Measurements from ENCODE around the gene SPECC1.
A peak's percentile ranks its signal among the peaks of the same experiment; 100 is the strongest.
"Not testable (repeated sequence)": the region's sequence is repeated elsewhere in the genome, so short reads cannot be mapped to it uniquely, and the experiment has no call there.

The SPECC1 gene

GRCh38 chr17:20236578-20237227 is 227.5 kb downstream of the SPECC1 start:
- DNase-seq (ENCODE audit: low spot score) = peak; percentile 43

GRCh38 chr17:20239776-20240175 is 230.6 kb downstream of the SPECC1 start:
- not testable (repeated sequence) for DNase-seq (ENCODE audit: low spot score)

GRCh38 chr17:20241855-20242254 is 232.7 kb downstream of the SPECC1 start:
- DNase-seq (ENCODE audit: low spot score) = no peak

- no peak for DNase-seq (ENCODE audit: low spot score)
Observed at GRCh38 chr17:20242271-20242670, 233.1 kb downstream of the SPECC1 start.

- DNase-seq (ENCODE audit: low spot score) = no peak
Observed at GRCh38 chr17:20243524-20243923, 234.4 kb downstream of the SPECC1 start.

GRCh38 chr17:20244671-20245070 is 235.5 kb downstream of the SPECC1 start:
- no peak for DNase-seq (ENCODE audit: low spot score)

- DNase-seq (ENCODE audit: low spot score) = no peak
Observed at GRCh38 chr17:20246692-20247091, 237.5 kb downstream of the SPECC1 start.

DNA sequence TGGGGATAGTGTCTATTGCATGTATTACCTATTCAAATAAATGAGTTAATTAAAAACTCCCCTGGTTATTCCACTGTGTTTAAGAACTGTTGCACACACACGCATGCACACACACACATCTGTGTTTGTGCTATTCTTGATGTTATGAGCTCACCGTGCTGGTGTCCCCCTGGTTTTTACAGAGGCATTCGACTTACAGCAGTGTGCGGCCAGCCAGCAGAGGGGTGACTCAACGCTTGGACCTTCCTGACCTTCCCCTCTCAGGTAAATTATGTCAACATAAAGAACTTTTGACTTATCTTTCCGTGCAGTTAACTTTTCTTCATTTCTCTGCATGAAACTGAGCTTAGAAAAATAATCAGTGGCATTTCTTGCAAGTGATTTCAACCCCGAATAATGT is 244.2 kb downstream of the SPECC1 start:
- no peak for DNase-seq (ENCODE audit: low spot score)

DNA sequence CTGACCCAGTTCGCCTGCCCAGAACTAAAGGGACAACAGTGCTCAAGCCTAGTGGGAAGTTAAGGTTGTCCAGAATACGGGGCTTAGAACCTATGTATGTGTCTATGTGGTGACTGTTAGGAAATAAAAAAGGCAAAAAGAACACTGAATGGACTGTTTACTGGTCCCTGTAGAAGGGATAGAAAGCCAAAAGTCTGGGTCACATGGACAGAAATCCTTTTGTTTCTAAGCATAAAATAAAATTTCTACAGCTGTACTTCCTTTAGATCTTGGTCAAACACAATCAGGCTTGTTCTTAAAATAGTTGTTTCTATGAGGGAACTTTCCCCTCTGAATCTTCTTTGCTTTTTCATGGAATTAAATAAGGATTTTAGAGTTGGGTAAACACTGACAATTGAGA is 245.4 kb downstream of the SPECC1 start:
- no peak for DNase-seq (ENCODE audit: low spot score)

DNA sequence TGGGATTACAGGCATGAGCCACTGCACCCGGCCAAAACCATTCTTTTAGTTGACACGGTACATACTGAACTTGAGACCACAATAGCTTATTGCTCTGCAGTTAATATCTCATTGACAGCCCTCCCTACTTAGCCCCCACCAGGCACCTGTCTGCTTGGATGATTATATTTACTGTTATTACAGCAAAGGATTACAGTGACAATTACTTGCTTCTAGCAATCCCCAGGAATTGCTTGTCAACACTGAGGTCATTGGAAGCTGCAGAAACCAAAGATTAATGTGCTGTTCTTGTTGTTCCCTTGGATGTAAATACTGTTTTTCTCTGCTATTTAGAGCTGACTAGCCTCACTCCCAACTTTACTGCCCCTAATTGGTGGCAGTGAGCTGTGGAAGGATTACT is 247.0 kb downstream of the SPECC1 start:
- no peak for DNase-seq (ENCODE audit: low spot score)

DNA sequence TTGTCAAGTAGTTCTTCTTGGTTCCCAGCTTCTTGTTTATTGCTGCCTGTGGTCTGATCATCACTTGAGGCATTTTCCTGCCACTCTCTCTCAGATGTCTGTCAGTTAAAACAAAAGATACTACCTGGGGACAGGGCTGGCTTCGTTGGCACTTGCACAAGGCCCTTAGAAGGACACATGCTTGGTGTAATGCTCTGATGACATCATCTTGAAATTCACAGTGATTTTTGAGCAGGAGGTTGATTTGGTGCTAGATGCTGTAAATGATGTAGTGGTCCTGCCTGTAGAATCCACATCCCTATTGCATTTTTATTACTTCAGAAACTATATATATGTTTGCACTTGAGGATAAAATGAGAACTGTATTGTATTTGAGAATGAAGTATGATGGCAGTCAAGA is 247.8 kb downstream of the SPECC1 start:
- DNase-seq (ENCODE audit: low spot score) = no peak

DNA sequence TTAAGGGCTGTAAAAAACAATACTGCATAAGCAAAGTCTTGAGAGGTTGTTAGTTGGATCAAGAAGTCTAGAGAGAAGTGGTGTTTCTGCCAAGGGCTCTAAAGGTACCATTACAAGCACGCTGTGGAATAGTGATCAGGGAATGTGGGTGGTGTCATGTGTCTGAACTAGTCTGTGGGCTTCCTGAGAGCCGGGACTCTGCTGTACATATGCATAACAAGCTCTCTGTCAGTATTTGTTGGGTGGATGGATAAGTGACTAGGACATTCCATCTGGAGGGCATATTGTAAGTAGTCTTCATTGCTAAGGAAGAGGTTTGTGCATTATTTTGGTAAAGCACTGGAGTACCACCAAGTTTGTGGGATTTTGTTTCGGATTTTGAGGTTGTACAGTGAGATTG is 248.6 kb downstream of the SPECC1 start:
- DNase-seq (ENCODE audit: low spot score) = no peak

- no peak for DNase-seq (ENCODE audit: low spot score)
Observed at GRCh38 chr17:20259668-20260067, 250.5 kb downstream of the SPECC1 start.

GRCh38 chr17:20260268-20260667 is 251.1 kb downstream of the SPECC1 start:
- DNase-seq (ENCODE audit: low spot score) = no peak

DNA sequence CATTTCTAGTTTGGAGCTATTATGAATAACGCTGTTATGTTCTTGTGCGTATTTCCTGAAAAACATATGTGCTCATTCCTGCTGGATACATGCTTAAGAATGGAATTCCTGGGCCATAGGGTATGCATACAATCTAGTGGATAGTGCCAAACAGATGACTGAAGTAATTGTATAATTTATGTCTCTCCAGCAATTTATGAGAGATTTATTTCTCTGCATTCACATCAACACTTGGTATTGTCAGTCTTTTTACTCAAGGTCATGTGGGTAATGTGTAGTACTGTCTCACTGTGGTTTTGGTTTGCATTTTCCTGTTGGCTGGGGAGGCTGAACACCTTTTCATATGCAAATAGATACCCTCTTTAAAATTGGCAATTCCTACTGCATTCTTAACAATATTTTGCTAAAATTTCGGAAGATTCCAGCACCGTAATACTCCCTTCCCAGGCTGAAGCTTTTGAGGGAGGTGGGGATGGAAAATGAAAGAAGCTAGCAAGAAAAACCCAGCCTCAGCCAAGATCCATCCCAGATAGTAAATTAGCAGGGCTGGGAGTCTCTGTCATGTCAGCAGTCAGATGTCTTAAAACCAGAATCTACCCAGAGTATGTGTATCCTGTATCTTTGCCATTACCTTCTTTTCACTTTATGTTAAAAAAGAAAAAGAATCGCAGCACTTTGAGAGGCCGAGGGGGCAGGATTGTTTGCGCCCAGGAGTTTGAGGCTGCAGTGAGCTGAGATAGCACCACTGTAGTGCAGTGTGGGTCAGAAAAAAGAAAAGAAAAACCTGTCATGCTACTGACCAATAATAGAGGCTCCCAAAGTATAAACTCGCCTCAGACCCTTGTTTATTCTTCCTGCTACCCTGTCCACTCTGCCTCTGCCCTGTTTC is 253.3 kb downstream of the SPECC1 start:
- DNase-seq (ENCODE audit: low spot score) = no peak

DNA sequence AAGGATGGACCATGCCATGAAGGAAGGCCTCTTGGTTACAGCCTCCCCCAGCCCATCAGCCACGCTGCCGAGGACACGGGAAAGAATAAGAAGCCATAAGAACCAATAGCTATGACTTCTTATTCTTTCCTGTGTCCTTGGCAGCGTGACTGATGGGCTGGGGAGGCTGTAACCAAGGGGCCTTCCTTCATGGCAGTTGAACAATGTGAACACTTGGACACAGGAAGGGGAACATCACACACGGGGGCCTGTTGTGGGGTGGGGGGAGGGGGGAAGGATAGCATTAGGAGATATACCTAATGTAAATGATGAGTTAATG is 253.9 kb downstream of the SPECC1 start:
- DNase-seq (ENCODE audit: low spot score) = not testable (repeated sequence)

- DNase-seq (ENCODE audit: low spot score) = no peak
Observed at GRCh38 chr17:20263595-20263994, 254.4 kb downstream of the SPECC1 start.

- DNase-seq (ENCODE audit: low spot score) = no peak
Observed at GRCh38 chr17:20264996-20265395, 255.8 kb downstream of the SPECC1 start.

- no peak for DNase-seq (ENCODE audit: low spot score)
Observed at GRCh38 chr17:20266806-20267458, 257.8 kb downstream of the SPECC1 start.

GRCh38 chr17:20267459-20267842 is 258.3 kb downstream of the SPECC1 start:
- DNase-seq (ENCODE audit: low spot score) = no peak

GRCh38 chr17:20270369-20270768 is 261.2 kb downstream of the SPECC1 start:
- no peak for DNase-seq (ENCODE audit: low spot score)

GRCh38 chr17:20271011-20271610 is 262.0 kb downstream of the SPECC1 start:
- DNase-seq (ENCODE audit: low spot score) = no peak

Data from Ammon's horn (tissue), 1 donor.